Endothelial cell of umbilical vein (primary cell): ENCODE data around the gene HLA-DMA. TPM values are rescaled to one million over a fixed set of nuclear protein-coding genes. Genes with fewer than 3 reads are reported as not detected.

Experiments
- BruUV-seq: library from RNA; stranded (reverse); fragments of 400-500 nt; replicated peaks from 2 replicates; lab custom pipeline; 2021; lab: Mats Ljungman, UMichigan
- CTCF ChIA-PET: fragments of 300-600, 350-600 bp; sonication (Branson Sonifier 250); formaldehyde crosslinking; loops from one replicate; lab custom pipeline; 2021; ENCODE audit warnings: antibody characterized with exemption, inconsistent platforms; lab: Charles Lee
- POLR2A ChIA-PET: fragments of 300-600, 350-600 bp; sonication (Branson Sonifier 250); formaldehyde crosslinking; loops from one replicate; lab custom pipeline; 2021; ENCODE audit warnings: antibody characterized with exemption, inconsistent platforms; lab: Charles Lee
- DNase-seq: peaks from one replicate; pipeline ENCODE4 v3.0.0-alpha.2; 2011; ENCODE audit warnings: low read depth, low spot score
- FAIRE-seq: peaks from 2 replicates; lab custom pipeline; 2011; peaks lifted over from hg19 to GRCh38; lab: Jason Lieb, UNC
- H2AFZ ChIP-seq: 2 replicates; pipeline ENCODE4 v1.6.0; 2012; ENCODE audit warnings: low read depth, low read length, control low read depth, inconsistent platforms
- H3K27ac ChIP-seq: 2 replicates; pipeline ENCODE4 v1.5.1; 2011; ENCODE audit warnings: low read depth, mild to moderate bottlenecking, control low read depth, low read length, moderate library complexity; ENCODE audit not compliant: insufficient read depth
- H3K27me3 ChIP-seq, 2 experiments: 2 replicates each; pipeline versions ENCODE4 v1.6.0 to v1.6.1; 2011; ENCODE audit warnings: low read length in 2 of 2, mixed read lengths in 1 of 2; ENCODE audit not compliant: control insufficient read depth in 2 of 2, insufficient read depth in 2 of 2
- H3K36me3 ChIP-seq, 2 experiments: 2 replicates in 1 of 2; 3 replicates in 1 of 2; pipeline ENCODE4 v1.5.1; 2011; ENCODE audit warnings: low read length in 2 of 2, mild to moderate bottlenecking in 1 of 2, moderate library complexity in 1 of 2; ENCODE audit not compliant: control insufficient read depth in 2 of 2, insufficient read depth in 2 of 2; ENCODE audit errors: extremely low read depth in 1 of 2
- H3K4me1 ChIP-seq: 3 replicates; pipeline ENCODE4 v1.5.1; 2011; ENCODE audit warnings: mild to moderate bottlenecking, low read length; ENCODE audit not compliant: control insufficient read depth, insufficient read depth; ENCODE audit errors: extremely low read depth
- H3K4me2 ChIP-seq: 2 replicates; pipeline ENCODE4 v1.6.1; 2011; ENCODE audit warnings: low read length, control low read depth, mixed read lengths; ENCODE audit not compliant: insufficient read depth
- H3K4me3 ChIP-seq, 3 experiments: fragments of 200-600 bp in 1 of 3; sonication (generic), shearing (Covaris generic) in 1 of 3; replicated peaks in 1 of 3; 2 replicates each; pipeline ENCODE4 v1.5.1; 2011 to 2016; ENCODE audit warnings: control low read depth in 3 of 3, low read length in 3 of 3, mild to moderate bottlenecking in 2 of 3, inconsistent platforms in 1 of 3, low read depth in 1 of 3, moderate library complexity in 1 of 3; ENCODE audit not compliant: insufficient read depth in 1 of 3
- H3K79me2 ChIP-seq: 2 replicates; pipeline ENCODE4 v1.6.0; 2012; ENCODE audit warnings: low read length, inconsistent platforms; ENCODE audit not compliant: control insufficient read depth, insufficient read depth
- H3K9ac ChIP-seq: replicated peaks from 2 replicates; pipeline ENCODE3; 2011; ENCODE audit warnings: low read length, control low read depth; ENCODE audit not compliant: insufficient read depth; ENCODE audit errors: extremely low read depth
- H3K9me1 ChIP-seq: replicated peaks from 3 replicates; pipeline ENCODE4 v1.6.0; 2011; ENCODE audit warnings: mild to moderate bottlenecking, low read length; ENCODE audit not compliant: control insufficient read depth, insufficient read depth; ENCODE audit errors: extremely low read depth
- H3K9me3 ChIP-seq: replicated peaks from 2 replicates; pipeline ENCODE4 v1.5.1; 2012; ENCODE audit warnings: low read length, inconsistent platforms; ENCODE audit not compliant: control insufficient read depth, insufficient read depth
- H4K20me1 ChIP-seq: replicated peaks from 2 replicates; pipeline ENCODE3; 2011; ENCODE audit warnings: mild to moderate bottlenecking, low read length; ENCODE audit not compliant: control insufficient read depth, insufficient read depth; ENCODE audit errors: extremely low read depth
- CTCF ChIP-seq, 2 donors: IDR thresholded peaks; 1 replicate in 1 of 2; 2 replicates in 1 of 2; pipeline ENCODE4 v1.5.1; 2011; ENCODE audit warnings: low read length in 2 of 2, mild to moderate bottlenecking in 2 of 2, moderate library complexity in 2 of 2, control low read depth in 1 of 2, inconsistent platforms in 1 of 2, low read depth in 1 of 2; ENCODE audit not compliant: insufficient read depth in 1 of 2; ENCODE audit errors: extremely low read depth in 1 of 2
- GATA2 ChIP-seq: IDR thresholded peaks from 2 replicates; pipeline ENCODE4 v1.7.0; 2011; ENCODE audit warnings: low read depth, mild to moderate bottlenecking, moderate library complexity, mixed read lengths, low read length; ENCODE audit not compliant: insufficient read length, insufficient read depth
- POLR2AphosphoS5 ChIP-seq: IDR thresholded peaks from 2 replicates; pipeline ENCODE4 v1.6.1; 2012; ENCODE audit warnings: low read depth, mild to moderate bottlenecking, control low read depth, low read length, moderate library complexity; ENCODE audit not compliant: insufficient read depth
- dilution Hi-C: fragments of 300-500 bp; cut with MboI; formaldehyde crosslinking; loops from one replicate; pipeline ENCODE4 v1.15.0; 2019; ENCODE audit warnings: low sequenced_read_pairs; ENCODE audit not compliant: extremely low pct_ligation_motif_present
- intact Hi-C: fragments of 100-400 bp; cut with micrococcal nuclease; formaldehyde crosslinking; loops from one replicate; pipeline ENCODE4 v1.10.0; 2022
- polyA plus RNA-seq, 4 experiments: library from polyadenylated mRNA; depleted of rRNA in 3 of 4; stranded (reverse) in 3 of 4; unstranded in 1 of 4; fragments of >200 nt; gene quantifications; 2 replicates each; pipeline versions ENCODE4 v1.2.1 to v1.2.3, GENCODE V29; 2011 to 2012; ENCODE audit warnings: missing spikeins in 1 of 4
- total RNA-seq: library from RNA; stranded (reverse); gene quantifications from 2 replicates; pipeline ENCODE4 v1.2.3, GENCODE V29; 2021

HLA-DMA gene
- total and polyA plus RNA-seq, 2 donors (not counting 3 experiments of a cell fraction or from before 2014, with no cell fraction given), result 1.2 to 7.7 TPM

GRCh38 chr6:32973144-32974015 is 20.5 kb upstream of the HLA-DMA start:
- peak overlapping the region; percentile 69 for H3K4me2 ChIP-seq
- H3K27me3 ChIP-seq, result no peaks in the 10 kb centered on the region
- TF ChIP-seq CTCF (IDR thresholded peaks at IDR 0.05; ENCODE audit: extremely low read depth in 1 of 2, insufficient read depth in 1 of 2, low read depth in 1 of 2, low read length in 2 of 2) (no peak), POLR2AphosphoS5 (peak; percentile 10), GATA2 (no peak)
- peak; percentile 40 for DNase-seq
- intact Hi-C loops (loop anchor here (1.0 to 10.0 kb wide), 6 partner anchors 10 to 796 kb away; partner anchors contain the start of genes AGPAT1, CUTA, HSD17B8 and PHF1), dilution Hi-C loops (no loop called here)
- POLR2A ChIA-PET, result interaction anchor here (0.6 to 5.8 kb wide), 9 partner anchors 7 to 135 kb away, joined by 3 to 89 read pairs (median 29); partner anchors contain the start of genes HLA-DMA, HLA-DMB and TAP2
- H2AFZ ChIP-seq, result no peak overlapping the region
- H4K20me1 ChIP-seq, result peaks cover 24% of the 10 kb centered on the region
- peak overlapping the region; percentile 72 for H3K9ac ChIP-seq
- BruUV-seq, result no TSS peak
- H3K79me2 ChIP-seq, result peaks cover 71% of the 10 kb centered on the region
- H3K4me3 ChIP-seq, result peak overlapping the region; percentile 83 to 94 (median 91)
- H3K4me1 ChIP-seq, result peaks cover 16% of the 10 kb centered on the region
- CTCF ChIA-PET, result interaction anchor here (0.9 to 13.7 kb wide), 10 partner anchors 11 to 275 kb away, joined by 3 to 187 read pairs (median 6); partner anchors contain the start of genes HLA-DMA and TAP2
- H3K36me3 ChIP-seq, result peaks cover 36 to 37% of the 10 kb centered on the region in 2 experiments
- no peaks in the 10 kb centered on the region for H3K9me3 ChIP-seq
- H3K9me1 ChIP-seq, result no peaks in the 10 kb centered on the region
- H3K27ac ChIP-seq, result peak overlapping the region; percentile 3
- no peak for FAIRE-seq
